GM04504 (cell line): ENCODE measurements around the gene PLXNA2.

ENCODE experiments used
- DNase-seq: peaks from one replicate; pipeline ENCODE4 v3.0.0-alpha.2; 2012; ENCODE audit warnings: low read depth

Gene PLXNA2

GRCh38 chr1:208040821-208041297 lies 203.3 kb downstream of the PLXNA2 start:
- no peak for DNase-seq

GRCh38 chr1:208039536-208040332 lies 204.4 kb downstream of the PLXNA2 start:
- no peak for DNase-seq

GRCh38 chr1:208038303-208038702 lies 205.9 kb downstream of the PLXNA2 start:
- DNase-seq = no peak

GRCh38 chr1:208036918-208037766 lies 207.0 kb downstream of the PLXNA2 start:
- no peak for DNase-seq

- no peak for DNase-seq
Observed at GRCh38 chr1:208036106-208036808, 207.9 kb downstream of the PLXNA2 start.

GRCh38 chr1:208034135-208034534 lies 210.0 kb downstream of the PLXNA2 start:
- DNase-seq = no peak

- DNase-seq = no peak
Observed at GRCh38 chr1:208033236-208033635, 210.9 kb downstream of the PLXNA2 start.

GRCh38 chr1:208031932-208032320 lies 212.3 kb downstream of the PLXNA2 start:
- DNase-seq = no peak

- DNase-seq = no peak
Observed at GRCh38 chr1:208031316-208031931, 212.8 kb downstream of the PLXNA2 start.

GRCh38 chr1:208030288-208031091 lies 213.7 kb downstream of the PLXNA2 start:
- no peak for DNase-seq

- DNase-seq = no peak
Observed at GRCh38 chr1:208029381-208030287, 214.6 kb downstream of the PLXNA2 start.

- DNase-seq = no peak
Observed at GRCh38 chr1:208028526-208028925, 215.7 kb downstream of the PLXNA2 start.

GRCh38 chr1:208027861-208028260 lies 216.3 kb downstream of the PLXNA2 start:
- DNase-seq = no peak

- DNase-seq = no peak
Observed at GRCh38 chr1:208026880-208027438, 217.2 kb downstream of the PLXNA2 start.

- DNase-seq = peak; percentile 67
Observed at GRCh38 chr1:208025031-208025430, 219.2 kb downstream of the PLXNA2 start.

- DNase-seq = no peak
Observed at GRCh38 chr1:208024406-208024805, 219.8 kb downstream of the PLXNA2 start.

- no peak for DNase-seq
Observed at GRCh38 chr1:208019257-208019656, 224.9 kb downstream of the PLXNA2 start.

- DNase-seq = no peak
Observed at GRCh38 chr1:208015255-208015654, 228.9 kb downstream of the PLXNA2 start.

GRCh38 chr1:208013210-208013609 lies 231.0 kb downstream of the PLXNA2 start:
- DNase-seq = no peak

- no peak for DNase-seq
Observed at GRCh38 chr1:208012721-208013120, 231.5 kb downstream of the PLXNA2 start.
